ENCODE data around the gene PPP2R5C. TPM values are rescaled to one million over a fixed set of nuclear protein-coding genes. Genes with fewer than 3 reads are reported as not detected.
"Not testable (repeated sequence)": the region's sequence is repeated elsewhere in the genome, so short reads cannot be mapped to it uniquely, and the experiment has no call there.

Gene PPP2R5C
- polyA plus RNA-seq, 3 donors, result 61.9 to 72.5 (median 64.0) TPM

DNA sequence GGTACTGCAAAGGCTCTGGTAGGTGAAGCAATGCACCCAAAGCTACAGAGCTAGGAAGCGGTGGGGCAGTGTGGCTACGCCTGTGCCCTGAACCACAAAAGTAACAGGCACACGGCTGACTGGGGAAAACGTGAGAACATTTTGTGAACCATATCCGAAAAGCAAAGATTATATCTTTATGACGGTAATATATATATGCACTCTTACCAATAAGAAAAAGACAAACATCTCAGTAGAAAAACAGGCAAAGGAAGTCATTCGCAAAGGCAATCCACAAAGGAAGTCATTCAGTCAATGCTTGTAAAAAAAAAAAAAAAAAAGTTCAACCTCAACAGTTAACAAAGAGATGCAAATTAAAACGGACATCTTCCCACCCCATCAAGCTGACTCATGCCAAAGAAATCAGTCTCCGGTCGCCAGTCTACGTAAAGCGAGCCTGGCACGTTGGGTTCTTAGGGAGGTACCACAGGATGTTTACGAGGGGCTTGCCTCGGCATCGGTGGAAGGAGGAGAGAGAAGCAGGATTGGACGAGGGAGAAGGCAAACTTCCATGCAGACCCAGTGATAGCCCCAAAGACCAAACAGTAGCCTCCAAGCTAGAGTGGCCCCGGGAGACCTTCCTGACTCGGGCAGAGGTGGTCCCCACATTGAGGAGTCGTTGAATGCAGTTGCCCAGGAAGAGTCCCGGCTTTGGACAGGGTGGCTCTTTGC is 39.4 kb upstream of the PPP2R5C start:
- no peaks in the 10 kb centered on the region for H3K79me2 ChIP-seq (ENCODE audit: insufficient read depth, low read length)
- H3K27ac Mint-ChIP-seq, result peak overlapping the region; percentile 62 to 91 (median 90)
- H3K9ac ChIP-seq (ENCODE audit: insufficient read depth, low read length, poor library complexity, severe bottlenecking), result no peak overlapping the region
- no peaks in the 10 kb centered on the region for H4K20me1 ChIP-seq (ENCODE audit: insufficient read depth, low read length)
- no peak overlapping the region for H2AFZ ChIP-seq (ENCODE audit: insufficient read depth, low read depth, low read length, poor library complexity, severe bottlenecking)
- intact Hi-C loops (cut with micrococcal nuclease), result no loop called here
- H3K4me1 Mint-ChIP-seq, result peaks cover 39% of the 10 kb centered on the region
- peak overlapping the region in 1 of 3 experiments; percentile 10 for H3K4me3 ChIP-seq (replicated peaks in 1 of 3; ENCODE audit: low read depth in 2 of 3, low read length in 3 of 3)
- peaks cover 12 to 33% of the 10 kb centered on the region in 2 donors for H3K27me3 ChIP-seq (ENCODE audit: control insufficient read depth in 2 of 2, insufficient read depth in 2 of 2, low read length in 2 of 2)
- DNase-seq, result peak; percentile 60 to 79 (median 69)
- peaks cover 28% of the 10 kb centered on the region in 2 donors for H3K4me1 ChIP-seq (ENCODE audit: control insufficient read depth in 1 of 2, insufficient read depth in 2 of 2, low read length in 2 of 2)
- H3K27ac ChIP-seq (ENCODE audit: low read depth in 1 of 2, low read length in 2 of 2), result peak overlapping the region in 1 of 2 donors; percentile 25
- no peaks in the 10 kb centered on the region for H3K9me3 ChIP-seq (replicated peaks in 1 of 2; ENCODE audit: control insufficient read depth in 1 of 2, insufficient read depth in 1 of 2, low read length in 2 of 2)
- no CpG with 5 or more reads among the region's 21 CpGs for WGBS (ENCODE audit: insufficient coverage)
- H3K36me3 ChIP-seq (replicated peaks in 1 of 2; ENCODE audit: control insufficient read depth in 1 of 2, insufficient read depth in 2 of 2, low read length in 2 of 2), result no peaks in the 10 kb centered on the region
- peaks cover 0 to 1% of the 10 kb centered on the region in 2 donors for H3K36me3 Mint-ChIP-seq
- H3K4me2 ChIP-seq (replicated peaks; ENCODE audit: extremely low read depth, low read length, poor library complexity, severe bottlenecking), result peak overlapping the region; percentile 34
- H3K27me3 Mint-ChIP-seq (ENCODE audit: low read depth in 3 of 3), result peaks cover 34 to 47% (median 38%) of the 10 kb centered on the region in 3 donors
- peak overlapping the region; percentile 55 to 84 for H3K4me3 Mint-ChIP-seq
- TF ChIP-seq, protein P1, sequence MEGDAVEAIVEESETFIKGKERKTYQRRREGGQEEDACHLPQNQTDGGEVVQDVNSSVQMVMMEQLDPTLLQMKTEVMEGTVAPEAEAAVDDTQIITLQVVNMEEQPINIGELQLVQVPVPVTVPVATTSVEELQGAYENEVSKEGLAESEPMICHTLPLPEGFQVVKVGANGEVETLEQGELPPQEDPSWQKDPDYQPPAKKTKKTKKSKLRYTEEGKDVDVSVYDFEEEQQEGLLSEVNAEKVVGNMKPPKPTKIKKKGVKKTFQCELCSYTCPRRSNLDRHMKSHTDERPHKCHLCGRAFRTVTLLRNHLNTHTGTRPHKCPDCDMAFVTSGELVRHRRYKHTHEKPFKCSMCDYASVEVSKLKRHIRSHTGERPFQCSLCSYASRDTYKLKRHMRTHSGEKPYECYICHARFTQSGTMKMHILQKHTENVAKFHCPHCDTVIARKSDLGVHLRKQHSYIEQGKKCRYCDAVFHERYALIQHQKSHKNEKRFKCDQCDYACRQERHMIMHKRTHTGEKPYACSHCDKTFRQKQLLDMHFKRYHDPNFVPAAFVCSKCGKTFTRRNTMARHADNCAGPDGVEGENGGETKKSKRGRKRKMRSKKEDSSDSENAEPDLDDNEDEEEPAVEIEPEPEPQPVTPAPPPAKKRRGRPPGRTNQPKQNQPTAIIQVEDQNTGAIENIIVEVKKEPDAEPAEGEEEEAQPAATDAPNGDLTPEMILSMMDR (IDR thresholded peaks at IDR 0.05), result no peak
- peaks cover 0 to 11% (median 4%) of the 10 kb centered on the region in 7 donors for H3K9me3 Mint-ChIP-seq

DNA sequence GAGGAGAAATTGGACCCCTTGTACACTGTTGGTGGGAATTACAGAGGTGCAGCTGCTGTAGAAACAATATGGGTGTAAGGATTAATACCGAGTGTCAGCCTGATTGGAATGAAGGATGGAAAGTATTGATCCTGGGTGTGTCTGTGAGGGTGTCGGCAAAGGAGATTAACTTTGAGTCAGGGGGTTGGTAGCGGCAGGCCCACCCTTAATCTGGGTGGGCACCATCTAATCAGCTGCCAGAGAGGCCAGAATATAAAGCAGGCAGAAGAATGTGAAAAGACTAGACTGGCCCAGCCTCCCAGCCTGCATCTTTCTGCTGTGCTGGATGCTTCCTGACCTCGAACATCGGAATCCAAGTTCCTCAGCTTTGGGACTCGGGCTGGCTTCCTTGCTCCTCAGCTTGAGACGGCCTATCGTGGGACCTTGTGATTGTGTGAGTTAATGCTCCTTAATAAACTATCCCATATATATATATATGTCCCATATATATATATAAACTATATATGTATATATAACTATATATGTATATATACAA is 38.4 kb upstream of the PPP2R5C start:
- H3K27ac Mint-ChIP-seq, result peak overlapping the region in 3 of 7 donors; percentile 27 to 80 (median 80)

DNA sequence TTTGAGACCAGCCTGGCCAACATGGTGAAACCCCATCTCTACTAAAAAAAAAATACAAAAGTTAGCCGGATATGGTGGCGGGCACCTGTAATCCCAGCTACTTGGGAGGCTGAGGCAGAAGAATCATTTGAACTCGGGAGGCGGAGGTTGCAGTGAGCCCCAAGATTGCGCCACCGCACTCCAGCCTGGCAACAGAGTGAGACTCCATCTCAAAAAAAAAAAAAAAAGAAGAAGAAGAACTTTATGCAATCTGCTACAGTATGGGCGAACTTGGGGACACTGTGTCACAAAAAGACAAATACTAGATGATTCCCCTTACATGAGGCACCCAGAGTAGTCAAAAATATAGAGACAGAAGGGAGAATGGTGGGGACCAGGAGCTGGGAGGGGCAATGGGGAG is 35.9 kb upstream of the PPP2R5C start:
- H3K27me3 ChIP-seq (ENCODE audit: control insufficient read depth in 2 of 2, insufficient read depth in 2 of 2, low read length in 2 of 2); H3K79me2 ChIP-seq (ENCODE audit: insufficient read depth, low read length); intact Hi-C loops (cut with micrococcal nuclease); H4K20me1 ChIP-seq (ENCODE audit: insufficient read depth, low read length); H3K9me3 ChIP-seq (replicated peaks in 1 of 2; ENCODE audit: control insufficient read depth in 1 of 2, insufficient read depth in 1 of 2, low read length in 2 of 2); H2AFZ ChIP-seq (ENCODE audit: insufficient read depth, low read depth, low read length, poor library complexity, severe bottlenecking); H3K36me3 Mint-ChIP-seq; H3K9ac ChIP-seq (ENCODE audit: insufficient read depth, low read length, poor library complexity, severe bottlenecking); H3K36me3 ChIP-seq (replicated peaks in 1 of 2; ENCODE audit: control insufficient read depth in 1 of 2, insufficient read depth in 2 of 2, low read length in 2 of 2): not testable (repeated sequence)
- Histone ChIP-seq H3K4me3 (replicated peaks in 1 of 3; ENCODE audit: low read depth in 2 of 3, low read length in 3 of 3) (peak overlapping the region in 1 of 3 experiments; percentile 23), H3K4me2 (replicated peaks; ENCODE audit: extremely low read depth, low read length, poor library complexity, severe bottlenecking) (peak overlapping the region; percentile 29), H3K27ac (ENCODE audit: low read depth in 1 of 2, low read length in 2 of 2) (peak overlapping the region in 1 of 2 donors; percentile 3), H3K4me1 (ENCODE audit: control insufficient read depth in 1 of 2, insufficient read depth in 2 of 2, low read length in 2 of 2) (peaks cover 30 to 32% of the 10 kb centered on the region in 2 donors)
- peaks cover 42% of the 10 kb centered on the region for H3K4me1 Mint-ChIP-seq
- DNase-seq, result peak; percentile 55 to 76 (median 59)
- WGBS (ENCODE audit: insufficient coverage), result no CpG with 5 or more reads among the region's 7 CpGs
- H3K27me3 Mint-ChIP-seq (ENCODE audit: low read depth in 3 of 3), result peaks cover 18 to 27% (median 19%) of the 10 kb centered on the region in 3 donors
- H3K9me3 Mint-ChIP-seq, result peaks cover 6 to 23% (median 12%) of the 10 kb centered on the region in 7 donors
- H3K27ac Mint-ChIP-seq, result peak overlapping the region; percentile 77 to 93 (median 81)
- peak overlapping the region in 1 of 2 donors; percentile 87 for H3K4me3 Mint-ChIP-seq

More for the DNA sequence above, 38.4 kb upstream of the PPP2R5C start:
- Mint-ChIP-seq H3K4me3 (peak overlapping the region; percentile 47 to 64), H3K36me3 (peaks cover 0 to 2% of the 10 kb centered on the region in 2 donors), H3K4me1 (peaks cover 41% of the 10 kb centered on the region), H3K9me3 (peaks cover under 1 to 18% (median 7%) of the 10 kb centered on the region in 7 donors), H3K27me3 (ENCODE audit: low read depth in 3 of 3) (peaks cover 32 to 48% (median 37%) of the 10 kb centered on the region in 3 donors)
- intact Hi-C loops (cut with micrococcal nuclease), result no loop called here
- Histone ChIP-seq H3K79me2 (ENCODE audit: insufficient read depth, low read length) (no peaks in the 10 kb centered on the region), H3K27me3 (ENCODE audit: control insufficient read depth in 2 of 2, insufficient read depth in 2 of 2, low read length in 2 of 2) (peaks cover 12 to 27% of the 10 kb centered on the region in 2 donors), H2AFZ (ENCODE audit: insufficient read depth, low read depth, low read length, poor library complexity, severe bottlenecking) (no peak overlapping the region), H3K4me1 (ENCODE audit: control insufficient read depth in 1 of 2, insufficient read depth in 2 of 2, low read length in 2 of 2) (peaks cover 28% of the 10 kb centered on the region in 2 donors), H3K4me2 (replicated peaks; ENCODE audit: extremely low read depth, low read length, poor library complexity, severe bottlenecking) (no peak overlapping the region), H4K20me1 (ENCODE audit: insufficient read depth, low read length) (no peaks in the 10 kb centered on the region), H3K27ac (ENCODE audit: low read depth in 1 of 2, low read length in 2 of 2) (no peak overlapping the region), H3K9ac (ENCODE audit: insufficient read depth, low read length, poor library complexity, severe bottlenecking) (no peak overlapping the region), H3K4me3 (replicated peaks in 1 of 3; ENCODE audit: low read depth in 2 of 3, low read length in 3 of 3) (no peak overlapping the region), H3K36me3 (replicated peaks in 1 of 2; ENCODE audit: control insufficient read depth in 1 of 2, insufficient read depth in 2 of 2, low read length in 2 of 2) (no peaks in the 10 kb centered on the region), H3K9me3 (replicated peaks in 1 of 2; ENCODE audit: control insufficient read depth in 1 of 2, insufficient read depth in 1 of 2, low read length in 2 of 2) (peaks cover 1% of the 10 kb centered on the region in 2 donors)
- WGBS (ENCODE audit: insufficient coverage), result 100% methylated on average over 3 of the region's 8 CpGs
- TF ChIP-seq, protein P1 (IDR thresholded peaks at IDR 0.05), result no peak
- no peak for DNase-seq

All from CD14-positive monocyte (primary cell).